Stimulated activated CD8-positive, alpha-beta memory T cell treated with anti-CD3 and anti-CD28 coated beads, Interleukin-4, amount 100 ng/mL, for 1 hour (primary cell): ENCODE measurements around the gene DCP2.

Source experiments
- DNase-seq, 2 donors: peaks; one replicate each; pipeline ENCODE4 v3.0.0-alpha.2; 2020; ENCODE audit warnings: low read depth in 2 of 2, low spot score in 1 of 2

Gene DCP2

GRCh38 chr5:113062869-113063508 is 86.4 kb downstream of the DCP2 start:
- DNase-seq: no peak

GRCh38 chr5:113063927-113064326 is 87.3 kb downstream of the DCP2 start:
- DNase-seq: no peak

- no peak for DNase-seq
These were observed 88.2 kb downstream of the DCP2 start for GRCh38 chr5:113064806-113065205.

GRCh38 chr5:113065626-113066025 is 89.0 kb downstream of the DCP2 start:
- DNase-seq: no peak

GRCh38 chr5:113067635-113068344 is 91.2 kb downstream of the DCP2 start:
- no peak for DNase-seq

- no peak for DNase-seq
These were observed 92.0 kb downstream of the DCP2 start for GRCh38 chr5:113068559-113068958.
